Measurements from ENCODE around the gene CFAP46.

- TF ChIP-seq CTCF (IDR thresholded peaks at IDR 0.05) (no peak), EZH2 (IDR thresholded peaks at IDR 0.05) (no peak)
Measured at GRCh38 chr10:132986576-132986975, 44.2 kb upstream of the CFAP46 start.
